GM19372 (cell line): ENCODE results near the gene PCDHGC3.

Experiments
- ATAC-seq: cut with Tn5 transposase; IDR thresholded peaks from one replicate; pipeline ENCODE4 v1.9.1; 2021; ENCODE audit warnings: mild to moderate bottlenecking, low read depth, moderate library complexity; ENCODE audit not compliant: unreplicated experiment

The PCDHGC3 gene

DNA sequence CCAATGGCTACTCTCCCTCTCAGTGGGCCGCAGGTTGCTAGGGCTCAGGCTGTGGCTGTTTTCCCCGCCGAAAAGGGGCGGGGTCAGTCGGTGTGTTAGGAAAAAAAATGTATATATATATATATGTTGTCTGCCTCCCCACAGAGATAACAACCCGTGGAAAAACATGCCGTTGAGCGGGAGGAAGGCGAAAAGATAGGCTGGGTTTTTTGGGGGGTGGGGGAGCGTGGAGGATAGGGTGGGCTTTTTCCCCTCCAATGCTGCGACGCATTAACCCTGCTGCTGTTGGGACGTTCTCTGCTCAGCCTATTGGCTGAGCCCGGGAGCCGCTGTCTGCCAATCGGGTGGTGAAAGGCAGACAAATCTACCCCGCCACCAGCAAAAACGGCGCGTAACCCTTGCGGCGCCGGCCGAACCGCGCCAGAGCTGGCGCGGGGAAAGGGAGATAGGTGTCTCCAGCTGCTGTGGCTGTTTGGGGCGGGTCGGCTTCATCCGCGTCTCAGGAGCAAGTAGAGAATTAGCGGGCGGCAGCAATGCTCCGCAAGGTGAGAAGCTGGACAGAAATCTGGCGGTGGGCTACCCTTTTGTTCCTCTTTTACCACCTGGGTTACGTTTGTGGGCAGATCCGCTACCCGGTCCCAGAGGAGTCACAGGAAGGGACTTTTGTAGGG, 9.0 kb downstream of the PCDHGC3 start, which contains the start of gene PCDHGC4:
TSS of gene PCDHGC4 (plus strand) at position 390 of the 671 bp plus-strand sequence. CDS start at position 534, 144 bp downstream.
- no peak for ATAC-seq

DNA sequence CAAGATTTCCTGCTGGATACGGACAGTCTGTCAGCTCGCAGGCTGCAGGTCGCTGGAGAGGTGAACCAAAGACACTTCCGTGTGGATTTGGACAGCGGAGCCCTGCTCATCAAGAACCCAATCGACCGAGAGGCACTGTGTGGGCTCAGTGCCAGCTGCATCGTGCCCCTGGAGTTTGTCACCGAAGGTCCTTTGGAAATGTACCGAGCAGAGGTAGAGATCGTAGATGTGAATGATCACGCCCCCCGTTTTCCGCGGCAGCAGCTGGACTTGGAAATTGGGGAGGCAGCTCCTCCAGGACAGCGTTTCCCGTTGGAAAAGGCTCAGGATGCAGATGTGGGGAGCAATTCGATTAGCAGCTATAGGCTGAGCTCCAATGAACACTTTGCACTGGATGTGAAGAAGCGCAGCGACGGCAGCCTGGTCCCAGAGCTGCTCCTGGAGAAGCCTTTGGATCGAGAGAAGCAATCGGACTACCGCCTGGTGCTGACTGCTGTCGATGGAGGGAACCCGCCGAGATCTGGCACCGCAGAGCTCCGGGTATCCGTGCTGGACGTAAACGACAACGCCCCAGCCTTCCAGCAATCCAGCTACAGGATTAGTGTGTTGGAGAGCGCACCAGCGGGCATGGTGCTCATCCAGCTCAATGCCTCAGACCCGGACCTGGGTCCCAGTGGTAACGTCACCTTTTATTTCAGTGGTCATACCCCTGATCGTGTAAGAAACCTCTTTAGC, 9.7 kb downstream of the PCDHGC3 start:
- ATAC-seq: no peak

- ATAC-seq: no peak
Observed at GRCh38 chr5:141486091-141486490, 10.3 kb downstream of the PCDHGC3 start.

GRCh38 chr5:141487131-141487530, 11.4 kb downstream of the PCDHGC3 start:
- no peak for ATAC-seq

DNA sequence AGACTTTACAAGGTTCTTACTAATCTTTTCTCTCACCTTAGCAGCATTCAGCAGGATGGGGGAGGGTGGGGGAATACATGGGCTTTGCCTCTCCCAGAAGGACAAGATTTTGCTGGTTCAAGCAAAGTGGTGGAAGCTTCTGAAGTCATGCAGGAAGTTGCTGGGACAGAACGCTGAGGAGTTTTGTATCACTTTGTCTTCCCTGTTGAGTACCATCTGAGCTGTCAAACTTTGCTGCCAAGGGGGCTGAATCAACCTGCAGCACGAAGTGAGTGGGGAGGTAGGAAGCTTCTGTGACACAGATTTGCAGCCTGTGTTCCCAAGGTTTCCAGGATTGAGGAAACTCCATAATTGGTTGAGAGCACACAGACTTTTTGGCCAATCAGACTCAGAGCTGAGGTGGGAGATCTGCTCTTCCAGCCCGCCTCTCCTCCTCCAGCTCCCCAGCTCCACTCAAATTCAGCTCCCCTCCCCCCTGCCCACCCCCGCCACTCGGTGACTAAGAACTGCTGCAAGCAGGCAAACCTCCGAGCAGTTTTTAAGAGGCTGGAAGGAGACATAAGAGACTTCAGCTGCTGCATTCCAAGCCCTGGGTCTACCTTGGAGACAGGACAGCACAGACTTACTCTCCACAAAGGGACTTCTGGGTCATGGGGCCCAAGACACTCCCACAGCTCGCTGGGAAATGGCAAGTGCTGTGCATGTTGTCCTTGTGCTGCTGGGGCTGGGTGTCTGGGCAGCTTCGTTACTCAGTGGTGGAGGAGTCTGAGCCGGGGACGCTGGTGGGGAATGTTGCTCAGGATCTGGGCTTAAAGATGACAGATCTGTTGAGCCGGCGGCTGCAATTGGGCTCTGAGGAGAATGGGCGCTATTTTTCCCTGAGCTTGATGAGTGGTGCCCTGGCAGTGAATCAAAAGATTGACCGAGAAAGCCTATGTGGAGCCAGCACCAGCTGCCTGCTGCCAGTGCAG, 13.1 kb downstream of the PCDHGC3 start, which contains the start of gene PCDHGC5:
TSS of gene PCDHGC5 (plus strand) at position 491 of the 971 bp plus-strand sequence. CDS start at position 651, 160 bp downstream.
- ATAC-seq: no peak

DNA sequence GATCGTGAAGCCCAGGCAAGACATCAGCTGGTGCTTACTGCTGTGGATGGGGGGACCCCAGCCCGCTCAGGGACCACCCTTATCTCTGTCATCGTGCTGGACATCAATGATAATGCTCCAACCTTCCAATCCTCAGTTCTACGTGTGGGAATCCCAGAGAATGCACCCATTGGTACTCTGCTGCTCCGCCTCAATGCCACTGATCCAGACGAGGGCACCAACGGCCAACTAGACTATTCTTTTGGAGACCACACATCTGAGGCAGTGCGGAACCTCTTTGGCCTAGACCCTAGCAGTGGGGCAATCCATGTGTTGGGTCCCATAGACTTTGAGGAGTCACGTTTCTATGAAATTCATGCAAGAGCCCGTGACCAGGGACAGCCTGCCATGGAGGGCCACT, 14.1 kb downstream of the PCDHGC3 start:
- ATAC-seq: no peak

DNA sequence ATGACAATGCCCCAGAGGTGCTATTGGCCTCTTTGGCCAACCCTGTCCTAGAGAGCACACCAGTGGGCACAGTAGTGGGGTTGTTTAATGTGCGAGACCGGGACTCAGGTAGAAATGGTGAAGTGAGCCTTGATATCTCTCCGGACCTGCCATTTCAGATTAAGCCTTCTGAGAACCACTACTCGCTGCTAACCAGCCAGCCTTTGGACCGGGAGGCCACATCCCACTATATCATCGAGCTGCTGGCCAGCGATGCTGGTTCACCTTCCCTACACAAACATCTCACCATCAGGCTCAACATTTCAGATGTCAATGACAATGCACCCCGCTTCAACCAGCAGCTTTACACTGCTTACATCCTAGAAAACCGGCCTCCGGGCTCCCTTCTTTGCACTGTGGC, 14.5 kb downstream of the PCDHGC3 start:
- no peak for ATAC-seq

DNA sequence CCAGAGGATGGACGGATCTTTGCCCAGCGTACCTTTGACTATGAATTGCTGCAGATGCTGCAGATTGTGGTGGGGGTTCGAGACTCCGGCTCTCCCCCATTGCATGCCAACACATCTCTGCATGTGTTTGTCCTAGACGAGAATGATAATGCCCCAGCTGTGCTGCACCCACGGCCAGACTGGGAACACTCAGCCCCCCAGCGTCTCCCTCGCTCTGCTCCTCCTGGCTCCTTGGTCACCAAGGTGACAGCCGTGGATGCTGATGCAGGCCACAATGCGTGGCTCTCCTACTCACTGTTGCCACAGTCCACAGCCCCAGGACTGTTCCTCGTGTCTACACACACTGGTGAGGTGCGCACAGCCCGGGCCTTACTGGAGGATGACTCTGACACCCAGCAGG, 15.0 kb downstream of the PCDHGC3 start:
- no peak for ATAC-seq

DNA sequence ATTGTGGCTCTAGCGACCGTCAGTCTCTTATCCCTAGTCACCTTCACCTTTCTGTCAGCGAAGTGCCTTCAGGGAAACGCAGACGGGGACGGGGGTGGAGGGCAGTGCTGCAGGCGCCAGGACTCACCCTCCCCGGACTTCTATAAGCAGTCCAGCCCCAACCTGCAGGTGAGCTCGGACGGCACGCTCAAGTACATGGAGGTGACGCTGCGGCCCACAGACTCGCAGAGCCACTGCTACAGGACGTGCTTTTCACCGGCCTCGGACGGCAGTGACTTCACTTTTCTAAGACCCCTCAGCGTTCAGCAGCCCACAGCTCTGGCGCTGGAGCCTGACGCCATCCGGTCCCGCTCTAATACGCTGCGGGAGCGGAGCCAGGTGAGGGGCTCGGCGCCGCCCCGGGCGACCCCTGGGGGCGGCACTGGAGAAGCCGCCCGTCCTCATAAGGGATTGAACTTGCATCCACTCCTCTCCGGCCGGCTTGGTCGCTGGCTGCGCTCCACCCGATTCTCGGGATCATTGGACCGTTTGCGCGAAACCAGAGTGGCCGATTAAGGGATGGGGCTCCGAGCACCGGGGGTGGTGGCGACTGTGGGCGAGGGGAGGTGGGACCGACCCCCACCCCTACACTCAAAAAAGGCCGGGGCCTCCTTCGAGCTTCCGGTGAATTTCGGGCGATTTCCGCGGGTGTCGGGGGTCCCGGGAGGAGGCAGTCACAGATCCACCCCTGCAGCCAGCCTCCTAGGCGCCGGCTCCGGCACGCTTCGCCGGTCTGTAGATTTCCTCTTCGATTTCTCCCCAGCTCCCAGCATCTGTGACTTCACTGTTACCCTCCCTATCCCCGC, 15.8 kb downstream of the PCDHGC3 start:
- ATAC-seq: no peak

DNA sequence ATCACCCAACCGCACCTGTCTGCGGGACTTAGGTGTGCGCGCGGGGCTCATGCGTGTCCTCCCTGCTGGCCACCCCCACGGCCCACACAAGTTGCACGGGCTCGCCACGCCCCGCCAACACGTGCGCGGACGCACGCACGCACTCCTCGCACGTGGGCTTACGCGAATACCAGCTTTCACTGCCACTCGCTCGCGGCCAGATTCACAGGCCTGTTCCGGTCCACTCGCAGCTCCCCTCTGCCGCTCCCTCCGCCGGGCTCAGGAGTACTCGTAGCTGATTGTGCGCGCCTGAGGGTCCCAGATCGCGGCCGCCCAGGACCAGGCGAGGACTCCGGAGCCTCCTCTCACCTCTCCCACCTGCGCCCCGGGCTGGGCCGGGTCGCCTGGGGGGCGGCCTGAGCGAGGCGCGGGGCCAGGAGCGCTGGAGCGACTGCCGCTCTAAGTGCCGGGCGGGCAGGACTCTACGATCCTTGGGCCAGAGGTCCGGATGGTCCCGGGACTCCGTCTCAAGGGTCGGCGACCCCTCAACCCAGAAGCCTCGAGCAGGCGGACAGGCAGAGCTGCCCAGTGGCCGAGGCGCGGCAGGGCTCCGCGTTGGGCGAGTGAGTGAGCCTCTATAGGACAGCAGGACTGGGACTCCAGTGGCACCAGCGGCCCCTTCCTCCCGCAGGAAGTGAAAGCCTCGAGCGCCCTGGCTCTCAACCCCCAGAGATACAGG, 16.6 kb downstream of the PCDHGC3 start:
- ATAC-seq: no peak

DNA sequence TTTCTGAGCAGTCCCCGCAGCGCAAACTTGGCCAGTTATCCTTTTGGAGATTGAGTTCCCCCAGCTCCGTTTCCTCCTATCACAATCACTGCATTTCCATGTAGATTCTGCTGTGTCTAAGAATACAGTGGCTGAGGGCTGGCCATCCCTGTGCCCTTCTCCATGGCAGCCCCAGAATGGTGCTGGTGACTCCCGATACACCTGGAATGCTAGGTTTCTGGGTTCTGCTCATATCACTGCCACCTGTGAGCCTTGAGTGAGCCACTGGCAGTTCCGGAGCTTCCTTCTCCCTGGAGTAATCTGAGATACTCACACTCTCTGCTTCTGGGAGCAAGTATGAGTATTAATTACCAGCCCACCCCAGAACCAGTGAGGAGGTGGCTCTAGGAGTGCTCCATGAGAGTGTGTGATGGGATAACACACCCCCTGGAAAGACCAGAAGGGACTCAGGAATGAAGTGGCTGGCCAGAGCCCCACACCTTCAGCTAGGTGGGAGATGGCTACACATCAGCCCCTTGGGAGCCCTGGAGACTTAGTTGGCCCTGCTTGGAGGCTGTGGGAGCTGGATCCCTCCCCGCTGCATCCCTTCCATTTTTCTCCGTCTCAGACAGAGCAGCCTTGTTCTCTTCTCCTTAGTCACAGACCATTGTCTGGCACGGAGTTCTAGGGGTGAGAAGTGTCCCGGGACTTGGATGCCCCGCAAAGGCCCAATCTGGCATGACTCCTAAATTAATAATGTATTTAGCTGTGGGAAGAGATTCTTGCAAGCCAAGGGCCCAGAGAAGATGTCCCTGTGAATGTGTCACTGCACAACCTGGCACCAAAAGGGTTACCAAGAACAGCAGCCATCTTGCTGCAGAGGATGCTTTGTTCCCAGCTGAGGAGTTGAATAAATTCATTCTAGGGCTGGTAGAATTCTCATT, 18.0 kb downstream of the PCDHGC3 start:
- ATAC-seq: no peak

DNA sequence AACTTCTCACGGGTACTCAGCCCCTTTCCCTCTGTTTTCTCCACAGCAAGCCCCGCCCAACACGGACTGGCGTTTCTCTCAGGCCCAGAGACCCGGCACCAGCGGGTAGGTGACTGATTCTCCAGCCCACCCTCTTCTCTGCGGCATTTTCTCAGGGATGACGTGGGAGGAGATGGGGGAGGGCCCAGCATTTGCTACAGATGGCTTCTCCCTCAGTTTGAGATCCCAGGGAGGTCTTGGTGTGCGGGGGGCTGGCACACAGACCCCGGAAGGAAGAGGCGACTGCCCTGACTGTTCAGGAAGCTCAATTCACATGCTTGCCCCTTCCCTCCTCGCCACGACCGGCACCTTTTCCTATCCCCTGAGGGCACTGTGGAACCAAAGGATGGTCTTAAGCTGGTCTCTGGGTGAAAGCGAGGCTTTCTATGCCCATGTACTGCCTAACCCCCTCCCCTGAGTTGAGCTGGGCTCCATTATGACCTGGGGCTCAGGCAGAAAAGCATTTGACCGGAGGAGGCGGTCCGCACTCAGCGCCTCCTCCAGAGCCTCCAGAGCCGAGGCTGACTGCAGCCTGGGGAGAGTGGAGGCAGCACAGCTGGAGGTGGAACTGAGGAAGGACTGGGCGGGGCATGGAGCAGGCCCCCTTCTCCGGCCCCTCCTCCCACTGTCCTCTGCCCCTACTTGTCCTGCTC, 19.1 kb downstream of the PCDHGC3 start:
- ATAC-seq: no peak

DNA sequence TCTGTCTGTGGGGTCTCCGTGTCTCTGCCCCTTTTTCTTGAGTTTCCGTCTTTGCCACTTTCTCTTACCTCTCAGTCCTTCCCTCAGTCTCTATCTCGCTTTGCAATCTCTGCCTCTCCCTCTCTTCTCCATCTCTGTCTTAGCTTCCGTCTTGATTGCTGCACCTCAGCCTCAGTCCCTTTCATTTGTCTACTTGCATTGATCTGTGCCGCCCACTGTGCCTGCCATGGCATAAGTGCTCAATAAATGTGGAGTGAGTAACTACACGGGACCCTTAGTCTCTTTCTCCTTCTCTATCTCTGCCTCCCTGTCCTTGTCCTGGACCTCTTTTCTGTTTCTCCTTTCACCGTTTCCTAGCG, 19.7 kb downstream of the PCDHGC3 start:
- ATAC-seq: no peak

DNA sequence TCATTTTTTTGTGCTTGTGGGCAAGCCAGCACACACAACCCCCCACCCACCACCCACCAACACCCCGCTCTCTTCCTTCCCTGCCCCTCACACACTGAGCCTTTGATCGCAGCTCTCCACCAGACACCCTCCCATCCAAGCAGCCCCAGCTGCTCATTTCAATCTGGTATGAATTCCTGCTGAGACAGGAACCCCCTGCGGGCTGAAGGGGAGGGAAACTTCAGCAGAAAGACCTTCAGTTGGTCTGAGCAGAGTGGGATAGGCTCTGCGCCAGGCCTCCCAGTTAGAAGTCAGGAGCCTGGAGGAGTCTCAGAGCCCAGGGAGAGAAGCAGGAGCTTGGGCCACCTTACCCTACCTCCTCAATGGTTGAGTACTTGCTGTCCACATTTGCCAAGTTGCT, 20.3 kb downstream of the PCDHGC3 start:
- ATAC-seq: no peak

DNA sequence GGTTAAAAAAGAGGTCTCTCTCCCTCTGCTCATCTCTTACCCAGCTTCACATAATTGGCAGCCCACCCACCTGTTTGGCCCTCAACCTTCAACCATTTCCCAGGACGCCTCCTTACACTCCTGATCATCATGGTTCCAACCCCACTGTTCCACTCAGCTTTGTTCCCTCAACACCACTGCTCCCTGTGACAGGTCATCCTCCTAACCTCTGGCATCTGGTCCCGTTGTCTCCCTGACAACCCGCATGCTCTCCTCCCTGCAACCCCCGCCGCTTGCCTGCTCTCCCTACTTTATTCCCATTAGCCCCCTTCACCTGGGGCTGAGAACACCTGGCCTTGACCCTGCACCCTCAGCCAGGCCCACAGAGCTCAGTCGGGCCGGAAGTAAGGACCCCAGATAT, 26.0 kb downstream of the PCDHGC3 start:
- no peak for ATAC-seq

DNA sequence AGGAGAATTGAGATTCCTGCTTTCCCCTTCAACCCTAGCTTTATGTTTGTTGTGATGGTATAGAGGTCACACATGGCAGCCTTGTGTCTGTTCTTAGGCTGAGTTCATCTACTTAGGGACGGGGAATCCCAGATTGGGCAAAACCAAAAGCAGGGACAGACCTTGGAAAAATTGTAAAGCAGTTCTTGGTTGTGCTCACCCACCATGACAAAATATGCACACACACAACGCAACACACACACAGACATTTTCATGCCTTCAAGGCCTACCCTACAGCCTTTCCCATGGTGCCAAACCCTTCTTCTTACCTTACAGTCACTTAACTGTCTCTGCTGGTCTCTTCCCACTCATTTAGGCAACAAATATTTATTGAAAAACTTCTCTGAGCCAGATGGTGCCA, 27.9 kb downstream of the PCDHGC3 start:
- no peak for ATAC-seq

- ATAC-seq: no peak
Observed at GRCh38 chr5:141504216-141504615, 28.4 kb downstream of the PCDHGC3 start.
